GM21367 (cell line): ENCODE measurements around the gene IL25.
"Not testable (repeated sequence)": the region's sequence is repeated elsewhere in the genome, so short reads cannot be mapped to it uniquely, and the experiment has no call there.

Experiments
- ATAC-seq: cut with Tn5 transposase; IDR thresholded peaks from one replicate; pipeline ENCODE4 v1.9.1; 2021; ENCODE audit not compliant: unreplicated experiment

The IL25 gene

DNA sequence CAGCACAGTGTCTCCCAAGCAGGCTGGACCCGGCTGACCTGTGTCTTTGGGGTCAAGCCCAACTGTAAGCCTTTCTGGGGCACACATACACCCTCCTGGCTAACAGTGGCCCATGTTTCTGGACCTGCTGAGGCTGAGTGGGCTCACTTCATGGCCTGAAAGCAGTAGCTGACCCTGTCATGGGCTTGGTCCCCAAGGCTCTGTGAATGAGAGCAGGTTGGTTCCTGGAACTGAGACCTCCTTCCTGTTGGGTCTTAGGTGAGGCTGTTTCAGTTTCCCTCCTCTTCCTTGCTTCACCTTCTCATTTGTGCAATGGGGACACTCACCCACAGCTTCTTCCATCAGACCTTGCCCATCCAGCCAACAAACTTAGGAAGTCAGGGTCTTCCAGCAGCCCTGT is 744 bp upstream of the IL25 start:
- no peak for ATAC-seq

DNA sequence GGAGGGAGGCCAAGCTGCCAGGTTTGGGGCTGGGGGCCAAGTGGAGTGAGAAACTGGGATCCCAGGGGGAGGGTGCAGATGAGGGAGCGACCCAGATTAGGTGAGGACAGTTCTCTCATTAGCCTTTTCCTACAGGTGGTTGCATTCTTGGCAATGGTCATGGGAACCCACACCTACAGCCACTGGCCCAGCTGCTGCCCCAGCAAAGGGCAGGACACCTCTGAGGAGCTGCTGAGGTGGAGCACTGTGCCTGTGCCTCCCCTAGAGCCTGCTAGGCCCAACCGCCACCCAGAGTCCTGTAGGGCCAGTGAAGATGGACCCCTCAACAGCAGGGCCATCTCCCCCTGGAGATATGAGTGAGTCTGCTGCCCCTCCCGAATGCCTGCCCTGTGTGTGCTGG is 432 bp downstream of the IL25 start:
- no peak for ATAC-seq

- ATAC-seq: no peak
These were observed 3.1 kb downstream of the IL25 start for GRCh38 chr14:23375527-23376251.

GRCh38 chr14:23376482-23377197 is 4.0 kb downstream of the IL25 start, which contains the start of gene CMTM5:
Gene CMTM5 (plus strand): TSS chr14:23377046. CDS start chr14:23377252, 206 bp downstream.
- ATAC-seq: no peak

DNA sequence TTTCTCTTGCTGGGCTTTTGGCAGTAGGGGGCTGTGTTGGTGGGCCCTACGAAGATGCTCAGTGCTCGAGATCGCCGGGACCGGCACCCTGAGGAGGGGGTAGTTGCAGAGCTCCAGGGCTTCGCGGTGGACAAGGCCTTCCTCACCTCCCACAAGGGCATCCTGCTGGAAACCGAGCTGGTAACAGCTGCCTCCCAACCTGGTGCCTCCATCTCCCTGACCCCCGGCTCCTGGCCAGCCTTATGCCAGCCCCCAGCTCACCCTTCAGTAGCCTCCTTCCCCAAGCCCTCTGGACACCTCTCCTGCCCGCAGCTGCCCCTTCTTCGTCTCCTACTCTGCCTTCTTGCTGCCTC is 4.6 kb downstream of the IL25 start:
- no peak for ATAC-seq

DNA sequence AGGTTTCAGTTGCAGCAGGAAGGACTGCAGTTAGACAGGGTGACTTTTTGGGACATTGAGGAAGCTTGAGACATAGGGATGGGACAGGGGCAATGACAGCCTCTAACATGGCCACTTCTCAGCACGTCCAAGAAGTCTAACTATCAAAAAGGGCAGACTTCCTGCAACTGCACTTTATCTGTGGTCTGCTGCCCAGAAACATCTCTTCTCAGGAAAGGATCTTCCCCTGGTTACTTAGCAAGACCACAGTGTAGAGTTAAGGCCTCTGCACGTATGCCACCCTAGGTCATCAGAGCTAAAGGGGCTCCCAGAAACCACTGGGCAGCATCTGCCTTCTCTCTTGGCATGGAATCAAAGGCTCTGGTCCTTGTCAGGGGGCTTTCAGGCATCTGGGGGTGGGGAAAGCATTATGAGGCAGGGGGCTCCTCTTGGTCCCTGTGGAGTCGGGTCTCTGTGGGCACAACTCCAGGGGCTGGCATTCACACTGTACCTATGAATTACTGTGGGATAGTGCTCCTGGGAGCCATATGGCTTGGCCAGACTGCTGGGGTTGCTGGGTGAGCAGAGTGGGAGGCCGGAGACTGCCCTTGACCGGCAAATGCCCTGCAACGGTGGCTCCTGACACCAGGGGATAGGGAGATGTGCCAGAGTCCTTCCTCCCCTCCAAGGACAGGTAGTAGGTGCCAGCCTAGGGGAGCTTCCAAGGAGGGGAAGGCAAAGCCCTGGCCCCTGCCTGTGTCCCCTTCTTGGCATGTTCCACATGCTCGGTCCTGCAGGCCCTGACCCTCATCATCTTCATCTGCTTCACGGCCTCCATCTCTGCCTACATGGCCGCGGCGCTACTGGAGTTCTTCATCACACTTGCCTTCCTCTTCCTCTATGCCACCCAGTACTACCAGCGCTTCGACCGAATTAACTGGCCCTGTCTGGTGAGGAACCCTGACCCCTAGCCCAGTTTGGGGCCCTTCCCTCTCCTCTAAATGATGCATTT is 5.3 kb downstream of the IL25 start:
- no peak for ATAC-seq

GRCh38 chr14:23378612-23379220 is 6.1 kb downstream of the IL25 start:
- ATAC-seq: no peak

- ATAC-seq: no peak
These were observed 7.0 kb downstream of the IL25 start for GRCh38 chr14:23379366-23380196.

GRCh38 chr14:23380197-23380914 is 7.7 kb downstream of the IL25 start:
- no peak for ATAC-seq

DNA sequence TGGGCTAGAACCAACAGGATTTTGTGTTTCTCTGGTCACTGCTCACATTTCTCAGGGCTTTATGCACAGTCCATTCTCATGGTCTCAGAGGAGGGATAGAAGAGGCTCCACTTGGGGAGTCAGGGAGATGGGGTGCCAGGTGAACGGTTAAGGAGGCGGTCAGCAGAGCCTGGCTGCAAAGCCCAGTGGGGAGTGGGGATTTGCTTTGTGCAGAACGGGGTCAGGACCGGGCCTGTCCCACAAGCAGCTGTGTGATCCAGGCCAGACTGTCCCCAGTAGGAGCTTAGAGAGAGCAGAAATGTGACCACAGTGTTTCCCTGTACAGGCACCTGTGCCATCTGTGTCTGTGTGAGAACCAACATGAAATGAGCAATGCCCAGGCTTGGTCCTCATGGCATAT is 8.4 kb downstream of the IL25 start:
- no peak for ATAC-seq

- ATAC-seq: no peak
These were observed 9.3 kb downstream of the IL25 start for GRCh38 chr14:23381871-23382270.

DNA sequence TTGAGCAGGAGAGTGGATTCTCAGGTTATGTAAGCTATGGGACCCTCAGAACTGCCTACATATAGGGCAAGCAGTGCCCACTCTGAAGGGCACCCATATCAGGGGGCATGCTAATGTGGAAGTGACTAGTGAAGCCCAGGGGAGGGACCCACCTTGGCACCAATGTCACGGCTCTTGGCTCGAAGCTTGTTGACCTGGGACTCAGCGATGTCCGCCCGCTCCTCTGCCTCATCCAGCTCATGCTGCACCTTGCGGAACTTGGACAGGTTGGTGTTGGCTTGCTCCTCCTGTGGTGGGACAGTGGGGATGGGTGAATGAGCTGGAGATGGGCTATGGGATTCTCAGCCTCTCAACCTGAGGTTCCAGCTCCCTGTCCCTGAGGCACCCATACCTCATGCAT is 9.7 kb downstream of the IL25 start:
- ATAC-seq: no peak

GRCh38 chr14:23382731-23383440 is 10.3 kb downstream of the IL25 start:
- ATAC-seq: no peak

- ATAC-seq: no peak
These were observed 11.9 kb downstream of the IL25 start for GRCh38 chr14:23384364-23385080.

- ATAC-seq: no peak
These were observed 12.6 kb downstream of the IL25 start for GRCh38 chr14:23385244-23385641.

DNA sequence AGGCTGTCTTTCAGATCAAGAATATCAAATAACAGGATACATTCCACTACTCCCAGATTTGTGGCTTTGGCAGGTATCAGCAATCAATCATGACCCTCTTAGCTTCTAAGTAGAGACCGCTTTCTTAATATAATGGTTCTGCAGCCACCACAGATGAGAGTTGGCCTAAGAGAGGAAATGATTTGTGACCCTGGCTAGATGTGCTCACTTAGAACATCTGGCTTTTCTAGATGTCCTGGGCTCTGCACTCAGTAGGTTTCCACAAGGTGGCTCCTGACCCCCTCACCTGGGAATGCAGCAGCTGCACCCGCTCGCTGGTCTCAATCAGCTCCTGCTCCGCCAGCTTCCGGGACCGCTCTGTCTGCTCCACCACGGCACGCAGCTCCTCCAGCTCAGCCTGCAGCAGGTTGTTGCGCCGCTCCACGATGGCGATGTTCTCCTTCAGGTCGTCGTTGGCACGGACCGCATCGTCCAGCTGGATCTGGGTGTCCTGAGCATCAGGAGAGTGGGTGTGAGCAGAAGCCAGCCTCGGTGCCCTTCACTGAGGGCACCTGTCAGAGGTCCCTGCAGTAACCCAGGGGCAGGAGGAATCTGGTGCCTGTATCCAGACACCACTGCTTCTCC is 13.1 kb downstream of the IL25 start:
- ATAC-seq: no peak

DNA sequence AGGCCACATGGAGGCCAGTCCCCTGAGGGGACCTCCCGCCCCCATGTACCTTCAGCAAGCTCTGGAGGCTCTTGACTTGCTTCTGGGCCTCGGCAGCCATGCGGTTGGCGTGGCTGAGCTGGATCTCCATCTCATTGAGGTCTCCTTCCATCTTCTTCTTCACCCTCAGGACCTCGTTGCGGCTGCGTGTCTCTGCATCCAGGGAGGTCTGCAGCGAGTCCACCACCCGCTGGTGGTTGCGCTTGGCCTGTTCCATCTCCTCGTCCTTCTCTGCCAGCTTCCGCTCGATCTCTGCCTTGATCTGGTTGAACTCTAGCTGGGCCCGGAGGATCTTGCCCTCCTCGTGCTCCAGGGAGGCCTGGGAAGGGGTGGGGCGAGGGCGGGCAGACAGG is 13.7 kb downstream of the IL25 start:
- ATAC-seq: not testable (repeated sequence)

- no peak for ATAC-seq
These were observed 14.4 kb downstream of the IL25 start for GRCh38 chr14:23386999-23387398.
